Astrocyte (in vitro differentiated cells and primary cell): Measurements from ENCODE around the gene OR10C1. TPM values are rescaled to one million over a fixed set of nuclear protein-coding genes. Genes with fewer than 3 reads are reported as not detected.

ENCODE experiments used
- DNase-seq: peaks from one replicate; pipeline ENCODE4 v3.0.0-alpha.2; 2010; ENCODE audit warnings: low read depth
- FAIRE-seq: peaks from 2 replicates; lab custom pipeline; 2011; peaks lifted over from hg19 to GRCh38; lab: Jason Lieb, UNC
- H2AFZ ChIP-seq: 2 replicates; pipeline ENCODE4 v1.6.0; 2012; ENCODE audit warnings: low read depth, low read length, inconsistent platforms
- H3K27ac ChIP-seq: 2 replicates; pipeline ENCODE4 v1.5.1; 2011; ENCODE audit warnings: low read depth, low read length, inconsistent platforms
- H3K27me3 ChIP-seq: 2 replicates; pipeline ENCODE4 v1.6.0; 2011; ENCODE audit warnings: low read length, inconsistent platforms; ENCODE audit not compliant: insufficient read depth
- H3K36me3 ChIP-seq: 2 replicates; pipeline ENCODE4 v1.5.1; 2011; ENCODE audit warnings: low read length, inconsistent platforms; ENCODE audit not compliant: insufficient read depth
- H3K4me1 ChIP-seq: 2 replicates; pipeline ENCODE4 v1.5.1; 2011; ENCODE audit warnings: low read length, inconsistent platforms; ENCODE audit not compliant: insufficient read depth
- H3K4me2 ChIP-seq: 2 replicates; pipeline ENCODE4 v1.6.0; 2012; ENCODE audit warnings: low read length, inconsistent platforms
- H3K4me3 ChIP-seq: 2 replicates; pipeline ENCODE4 v1.5.1; 2011; ENCODE audit warnings: low read depth, mild to moderate bottlenecking, low read length, inconsistent platforms; ENCODE audit not compliant: insufficient read depth
- H3K79me2 ChIP-seq: 2 replicates; pipeline ENCODE4 v1.6.0; 2012; ENCODE audit warnings: mild to moderate bottlenecking, low read length, inconsistent platforms; ENCODE audit not compliant: insufficient read depth
- H3K9ac ChIP-seq: 2 replicates; pipeline ENCODE4 v1.6.0; 2012; ENCODE audit warnings: mild to moderate bottlenecking, low read length, inconsistent platforms
- H3K9me3 ChIP-seq: 2 replicates; pipeline ENCODE4 v1.5.1; 2012; ENCODE audit warnings: low read depth, mild to moderate bottlenecking, low read length, inconsistent platforms; ENCODE audit not compliant: insufficient read depth
- H4K20me1 ChIP-seq: 2 replicates; pipeline ENCODE4 v1.6.0; 2012; ENCODE audit warnings: low read length, inconsistent platforms; ENCODE audit not compliant: insufficient read depth
- H3K27ac Mint-ChIP-seq: one replicate; pipeline ENCODE4 v1.8.0; 2021; ENCODE audit warnings: mild to moderate bottlenecking, mixed read lengths; ENCODE audit not compliant: unreplicated experiment
- H3K27me3 Mint-ChIP-seq: one replicate; pipeline ENCODE4 v1.8.0; 2021; ENCODE audit warnings: low read depth, mixed read lengths; ENCODE audit not compliant: unreplicated experiment
- H3K36me3 Mint-ChIP-seq: one replicate; pipeline ENCODE4 v1.8.0; 2021; ENCODE audit warnings: low read depth, mixed read lengths; ENCODE audit not compliant: unreplicated experiment
- H3K4me1 Mint-ChIP-seq: one replicate; pipeline ENCODE4 v1.8.0; 2021; ENCODE audit warnings: low read depth, mixed read lengths; ENCODE audit not compliant: unreplicated experiment
- H3K4me3 Mint-ChIP-seq: one replicate; pipeline ENCODE4 v1.8.0; 2021; ENCODE audit warnings: mild to moderate bottlenecking, moderate library complexity, mixed read lengths; ENCODE audit not compliant: unreplicated experiment
- H3K9me3 Mint-ChIP-seq: one replicate; pipeline ENCODE4 v1.8.0; 2021; ENCODE audit warnings: mild to moderate bottlenecking, mixed read lengths; ENCODE audit not compliant: unreplicated experiment
- CTCF ChIP-seq: IDR thresholded peaks from 2 replicates; pipeline ENCODE4 v1.5.1; 2011; ENCODE audit warnings: low read depth, mild to moderate bottlenecking, inconsistent platforms, low read length, moderate library complexity; ENCODE audit not compliant: insufficient read depth
- EZH2 ChIP-seq: IDR thresholded peaks from 2 replicates; pipeline ENCODE4 v1.6.1; 2012; ENCODE audit warnings: mild to moderate bottlenecking, low read length, inconsistent platforms; ENCODE audit not compliant: insufficient read depth
- total RNA-seq: library from RNA; stranded (reverse); gene quantifications from 2 replicates; pipeline ENCODE4 v1.2.1, GENCODE V29; 2021

Gene OR10C1
- total RNA-seq, 1 donor from 2014 or later: not detected

GRCh38 chr6:29403801-29404200, 35.3 kb upstream of the OR10C1 start:
- peaks cover 4% of the 10 kb centered on the region for H3K9me3 ChIP-seq
- H3K27me3 ChIP-seq: no peaks in the 10 kb centered on the region
- no peaks in the 10 kb centered on the region for H3K79me2 ChIP-seq
- no peak overlapping the region for H3K4me3 ChIP-seq
- Mint-ChIP-seq H3K9me3 (peaks cover 8% of the 10 kb centered on the region), H3K36me3 (no peaks in the 10 kb centered on the region), H3K4me1 (no peaks in the 10 kb centered on the region), H3K4me3 (no peak overlapping the region), H3K27ac (no peak overlapping the region), H3K27me3 (no peaks in the 10 kb centered on the region)
- H3K4me1 ChIP-seq: no peaks in the 10 kb centered on the region
- H3K27ac ChIP-seq: no peak overlapping the region
- no peak overlapping the region for H3K4me2 ChIP-seq
- FAIRE-seq (no peak), DNase-seq (no peak)
- TF ChIP-seq EZH2 (no peak), CTCF (no peak)
- no peak overlapping the region for H3K9ac ChIP-seq
- H3K36me3 ChIP-seq: no peaks in the 10 kb centered on the region
- no peaks in the 10 kb centered on the region for H4K20me1 ChIP-seq
- H2AFZ ChIP-seq: no peak overlapping the region

- H4K20me1 ChIP-seq: no peaks in the 10 kb centered on the region
- FAIRE-seq (no peak), DNase-seq (no peak)
- H3K36me3 ChIP-seq: no peaks in the 10 kb centered on the region
- Mint-ChIP-seq H3K4me3 (no peak within 1 kb of the TSS), H3K27ac (no peak within 1 kb of the TSS), H3K27me3 (no peaks in the 10 kb centered on the region), H3K9me3 (peaks cover 16% of the 10 kb centered on the region), H3K4me1 (peaks cover 29% of the 10 kb centered on the region), H3K36me3 (peaks cover 3% of the 10 kb centered on the region)
- H3K27me3 ChIP-seq: no peaks in the 10 kb centered on the region
- H3K4me2 ChIP-seq: no peak within 1 kb of the TSS
- no peak within 1 kb of the TSS for H3K4me3 ChIP-seq
- no peak within 1 kb of the TSS for H2AFZ ChIP-seq
- no peaks in the 10 kb centered on the region for H3K79me2 ChIP-seq
- H3K9ac ChIP-seq: no peak within 1 kb of the TSS
- no peak within 1 kb of the TSS for H3K27ac ChIP-seq
- H3K9me3 ChIP-seq: peaks cover 6% of the 10 kb centered on the region
- TF ChIP-seq EZH2 (no peak), CTCF (peak; percentile 16)
- H3K4me1 ChIP-seq: no peaks in the 10 kb centered on the region
These were observed 24.5 kb upstream of the OR10C1 start, which contains the start of gene OR12D1 for GRCh38 chr6:29414588-29414987. Gene OR12D1 (plus strand): TSS chr6:29414928.

GRCh38 chr6:29419516-29419915, 19.6 kb upstream of the OR10C1 start:
- H3K27ac ChIP-seq: peak overlapping the region; percentile 26
- no peaks in the 10 kb centered on the region for H3K27me3 ChIP-seq
- TF ChIP-seq CTCF: no peak
- no peak for TF ChIP-seq EZH2
- Mint-ChIP-seq H3K4me1 (peaks cover 45% of the 10 kb centered on the region), H3K9me3 (peaks cover 3% of the 10 kb centered on the region), H3K27me3 (no peaks in the 10 kb centered on the region), H3K4me3 (no peak overlapping the region), H3K36me3 (no peaks in the 10 kb centered on the region), H3K27ac (peak overlapping the region; percentile 94)
- H3K9ac ChIP-seq: no peak overlapping the region
- no peaks in the 10 kb centered on the region for H3K9me3 ChIP-seq
- no peak for FAIRE-seq
- H3K4me3 ChIP-seq: no peak overlapping the region
- no peaks in the 10 kb centered on the region for H3K79me2 ChIP-seq
- no peaks in the 10 kb centered on the region for H3K36me3 ChIP-seq
- no peaks in the 10 kb centered on the region for H4K20me1 ChIP-seq
- no peak for DNase-seq
- no peak overlapping the region for H2AFZ ChIP-seq
- no peaks in the 10 kb centered on the region for H3K4me1 ChIP-seq
- no peak overlapping the region for H3K4me2 ChIP-seq
